Liver (tissue), 9 donors: ENCODE data around the gene HJV. TPM values are rescaled to one million over a fixed set of nuclear protein-coding genes. Genes with fewer than 3 reads are reported as not detected.

Experiments used
- DNase-seq: peaks from one replicate; pipeline ENCODE4 v3.0.0-alpha.2; 2017; ENCODE audit warnings: low spot score
- H3K27ac ChIP-seq, 2 donors: one replicate each; pipeline ENCODE4 v1.7.0; 2013; ENCODE audit warnings: inconsistent platforms in 2 of 2, low read length in 2 of 2, control low read depth in 1 of 2, low read depth in 1 of 2, mild to moderate bottlenecking in 1 of 2
- H3K27me3 ChIP-seq, 4 donors: one replicate each; pipeline versions ENCODE4 v1.6.1 to v1.7.0; 2013; ENCODE audit warnings: low read length in 3 of 4, inconsistent platforms in 1 of 4, mild to moderate bottlenecking in 1 of 4, moderate library complexity in 1 of 4; ENCODE audit not compliant: control insufficient read depth in 4 of 4, insufficient read depth in 4 of 4
- H3K36me3 ChIP-seq, 4 donors: one replicate each; pipeline versions ENCODE4 v1.6.1 to v1.7.0; 2013; ENCODE audit warnings: low read length in 3 of 4, mild to moderate bottlenecking in 3 of 4, low read depth in 1 of 4, moderate library complexity in 1 of 4; ENCODE audit not compliant: control insufficient read depth in 4 of 4, insufficient read depth in 3 of 4
- H3K4me1 ChIP-seq, 4 donors: one replicate each; pipeline versions ENCODE4 v1.6.1 to v1.7.0; 2013; ENCODE audit warnings: low read length in 3 of 4, mild to moderate bottlenecking in 3 of 4, moderate library complexity in 1 of 4; ENCODE audit not compliant: control insufficient read depth in 4 of 4, insufficient read depth in 4 of 4
- H3K4me3 ChIP-seq, 3 donors: one replicate each; pipeline versions ENCODE4 v1.6.1 to v1.7.0; 2013; ENCODE audit warnings: low read length in 3 of 3, control low read depth in 1 of 3, low read depth in 1 of 3, mild to moderate bottlenecking in 1 of 3
- H3K9ac ChIP-seq, 2 donors: one replicate each; pipeline ENCODE4 v1.7.0; 2013; ENCODE audit warnings: low read length in 2 of 2, mild to moderate bottlenecking in 2 of 2, moderate library complexity in 2 of 2, control low read depth in 1 of 2, low read depth in 1 of 2
- H3K9me3 ChIP-seq, 4 donors: one replicate each; pipeline versions ENCODE4 v1.6.1 to v1.7.0; 2013; ENCODE audit warnings: low read length in 3 of 4; ENCODE audit not compliant: control insufficient read depth in 4 of 4
- ATF3 ChIP-seq: IDR thresholded peaks from 2 replicates; pipeline ENCODE4 v1.6.1; 2016; ENCODE audit warnings: antibody characterized with exemption
- EGR1 ChIP-seq, 2 donors: IDR thresholded peaks; 2 replicates each; pipeline ENCODE4 v1.6.1; 2016 to 2018; ENCODE audit warnings: antibody characterized with exemption in 2 of 2, low read depth in 2 of 2
- FOXA1 ChIP-seq: IDR thresholded peaks from 2 replicates; pipeline ENCODE4 v1.6.1; 2016; ENCODE audit warnings: antibody characterized with exemption
- FOXA2 ChIP-seq: IDR thresholded peaks from 2 replicates; pipeline ENCODE4 v1.6.1; 2016; ENCODE audit warnings: antibody characterized with exemption
- GABPA ChIP-seq, 2 donors: IDR thresholded peaks in 1 of 2; conservative IDR thresholded peaks in 1 of 2; 2 replicates each; pipeline ENCODE4 v1.6.1; 2016; ENCODE audit warnings: antibody characterized with exemption in 2 of 2, mild to moderate bottlenecking in 1 of 2, moderate library complexity in 1 of 2
- HNF4A ChIP-seq, 2 donors: conservative IDR thresholded peaks; 2 replicates each; pipeline ENCODE4 v1.6.1; 2016; ENCODE audit warnings: antibody characterized with exemption in 2 of 2, mild to moderate bottlenecking in 2 of 2
- HNF4G ChIP-seq: IDR thresholded peaks from 2 replicates; pipeline ENCODE4 v1.6.1; 2016; ENCODE audit warnings: antibody characterized with exemption
- JUND ChIP-seq, 2 donors: IDR thresholded peaks; 2 replicates each; pipeline ENCODE4 v1.6.1; 2016; ENCODE audit warnings: antibody characterized with exemption in 2 of 2
- MAX ChIP-seq: IDR thresholded peaks from 2 replicates; pipeline ENCODE4 v1.6.1; 2016; ENCODE audit warnings: antibody characterized with exemption
- NR2F2 ChIP-seq: IDR thresholded peaks from 2 replicates; pipeline ENCODE4 v1.6.1; 2016; ENCODE audit warnings: antibody characterized with exemption
- RAD21 ChIP-seq, 2 donors: IDR thresholded peaks; 2 replicates each; pipeline ENCODE4 v1.6.1; 2016; ENCODE audit warnings: antibody characterized with exemption in 2 of 2, mild to moderate bottlenecking in 2 of 2
- REST ChIP-seq: IDR thresholded peaks from 2 replicates; pipeline ENCODE4 v1.6.1; 2016; ENCODE audit warnings: antibody characterized with exemption, mild to moderate bottlenecking
- RXRA ChIP-seq, 2 donors: IDR thresholded peaks; 2 replicates each; pipeline ENCODE4 v1.6.1; 2017 to 2018; ENCODE audit warnings: antibody characterized with exemption in 2 of 2, mild to moderate bottlenecking in 1 of 2
- SP1 ChIP-seq: IDR thresholded peaks from 2 replicates; pipeline ENCODE4 v1.6.1; 2018; ENCODE audit warnings: antibody characterized with exemption, mild to moderate bottlenecking
- TAF1 ChIP-seq: conservative IDR thresholded peaks from 2 replicates; pipeline ENCODE4 v1.6.1; 2016; ENCODE audit warnings: antibody characterized with exemption, mild to moderate bottlenecking
- YY1 ChIP-seq: IDR thresholded peaks from 2 replicates; pipeline ENCODE4 v1.6.1; 2016; ENCODE audit warnings: antibody characterized with exemption, mild to moderate bottlenecking
- ZBTB33 ChIP-seq: IDR thresholded peaks from 2 replicates; pipeline ENCODE4 v1.6.1; 2016; ENCODE audit warnings: antibody characterized with exemption
- WGBS: extraction: QIAGEN DNeasy Blood & Tissue Kit; methylation state at CpG from one replicate; pipeline ENCODE4 v1.1.7; 2013; 5-methylcytosine and 5-hydroxymethylcytosine counted together
- polyA plus RNA-seq, 2 donors: library from polyadenylated mRNA; stranded (reverse) in 1 of 2; unstranded in 1 of 2; fragments of 200-250 nt in 1 of 2; fragments of >200 nt in 1 of 2; fragmentation: Nextera tagmentation in 1 of 2; extraction: Ambion mirVana in 1 of 2; gene quantifications; one replicate each; pipeline versions ENCODE4 v1.2.1 to v1.2.3, GENCODE V29; 2013 to 2015
- total RNA-seq, 2 donors: library from RNA; depleted of rRNA; stranded (reverse); fragments of >200 nt; gene quantifications; one replicate each; pipeline ENCODE4 v1.2.3, GENCODE V29; 2014
- donor health status: healthy.
- donor health status: healthy.
- donor health status: healthy.
- donor health status: healthy.
- donor health status: healthy.

Gene HJV
- total and polyA plus RNA-seq, 4 donors = 68.0 to 138 (median 97.6) TPM

- TF ChIP-seq REST (peak; percentile 91), HNF4A (conservative IDR thresholded peaks at IDR 0.05) (peak; percentile 96 to 98), RAD21 (IDR thresholded peaks at IDR 0.05) (peak; percentile 50)
Observed at GRCh38 chr1:146020058-146021049, 1.2 kb downstream of the HJV start (continued).

- Histone ChIP-seq H3K9ac (peak overlapping the region; percentile 60 to 82), H3K36me3 (peaks cover 2 to 20% (median 10%) of the 10 kb centered on the region in 4 donors), H3K4me3 (peak overlapping the region; percentile 59 to 68 (median 63)), H3K9me3 (no peaks in the 10 kb centered on the region), H3K4me1 (peaks cover 2 to 20% (median 10%) of the 10 kb centered on the region in 4 donors), H3K27me3 (no peaks in the 10 kb centered on the region), H3K27ac (peak overlapping the region; percentile 96 to 97)
- TF ChIP-seq RAD21 (IDR thresholded peaks at IDR 0.05) = peak in 1 of 2 donors; percentile 4
- no peak for TF ChIP-seq SP1
- peak; percentile 20 for TF ChIP-seq YY1
- TF ChIP-seq RXRA (IDR thresholded peaks at IDR 0.05) = no peak
- TF ChIP-seq MAX = no peak
- WGBS = 10% methylated on average over 43 of the region's 43 CpGs
- DNase-seq = peak; percentile 55
Observed at GRCh38 chr1:146019231-146020057, 2.1 kb downstream of the HJV start.

- 81% methylated on average over 1 of the region's 1 CpG for WGBS
- no peak overlapping the region for H3K27ac ChIP-seq
- H3K27me3 ChIP-seq = no peaks in the 10 kb centered on the region
- no peak overlapping the region for H3K4me3 ChIP-seq
- H3K9me3 ChIP-seq = no peaks in the 10 kb centered on the region
- H3K9ac ChIP-seq = no peak overlapping the region
- no peak for DNase-seq
- peaks cover 2 to 20% (median 10%) of the 10 kb centered on the region in 4 donors for H3K36me3 ChIP-seq
- H3K4me1 ChIP-seq = peaks cover 2 to 19% (median 10%) of the 10 kb centered on the region in 4 donors
- TF ChIP-seq SP1 (no peak), JUND (IDR thresholded peaks at IDR 0.05) (no peak), HNF4A (conservative IDR thresholded peaks at IDR 0.05) (no peak), MAX (no peak), YY1 (no peak), FOXA2 (no peak), FOXA1 (no peak), REST (no peak), ZBTB33 (no peak), HNF4G (no peak), NR2F2 (no peak), RAD21 (IDR thresholded peaks at IDR 0.05) (no peak), EGR1 (IDR thresholded peaks at IDR 0.05; ENCODE audit: low read depth in 2 of 2) (no peak), GABPA (IDR thresholded peaks at IDR 0.05 in 1 of 2, conservative IDR thresholded peaks at IDR 0.05 in 1 of 2) (no peak), ATF3 (no peak), TAF1 (no peak), RXRA (IDR thresholded peaks at IDR 0.05) (no peak)
Observed at GRCh38 chr1:146016891-146017290, 4.6 kb downstream of the HJV start.
